SJCRH30 (cell line): ENCODE data around the gene ACSL5. TPM values are rescaled to one million over a fixed set of nuclear protein-coding genes. Genes with fewer than 3 reads are reported as not detected.
"Not testable (repeated sequence)": the region's sequence is repeated elsewhere in the genome, so short reads cannot be mapped to it uniquely, and the experiment has no call there.

Source experiments
- DNase-seq, 2 experiments: peaks; one replicate each; pipeline ENCODE4 v3.0.0-alpha.2; 2015 to 2020
- H3K27ac ChIP-seq: fragments of 250-450 bp; sonication (Bioruptor Pico); 2 replicates; pipeline ENCODE4 v1.5.1; 2020; ENCODE audit warnings: mild to moderate bottlenecking, moderate library complexity
- H3K27me3 ChIP-seq: fragments of 250-450 bp; sonication (Bioruptor Pico); 2 replicates; pipeline ENCODE4 v1.5.1; 2020; ENCODE audit warnings: mild to moderate bottlenecking, moderate library complexity
- H3K36me3 ChIP-seq: fragments of 250-450 bp; sonication (Bioruptor Pico); 2 replicates; pipeline ENCODE4 v1.5.1; 2020; ENCODE audit warnings: mild to moderate bottlenecking, moderate library complexity
- H3K4me1 ChIP-seq: fragments of 250-450 bp; sonication (Bioruptor Pico); 2 replicates; pipeline ENCODE4 v1.5.1; 2020; ENCODE audit warnings: mild to moderate bottlenecking, moderate library complexity
- H3K4me3 ChIP-seq: fragments of 250-450 bp; sonication (Bioruptor Pico); 2 replicates; pipeline ENCODE4 v1.5.1; 2020; ENCODE audit warnings: mild to moderate bottlenecking, moderate library complexity
- H3K9me3 ChIP-seq: fragments of 250-450 bp; sonication (Bioruptor Pico); replicated peaks from 2 replicates; pipeline ENCODE4 v1.5.1; 2020; ENCODE audit warnings: mild to moderate bottlenecking, moderate library complexity
- total RNA-seq: library from RNA; depleted of rRNA; stranded (reverse); fragments of >200 nt; shearing (Covaris generic); gene quantifications from 2 replicates; pipeline ENCODE4 v1.2.3, GENCODE V29; 2014

ACSL5 gene
- total RNA-seq, 1 experiment from 2014 or later = 0.06 TPM

GRCh38 chr10:112377116-112377515, 3.2 kb downstream of the ACSL5 start:
- DNase-seq, H3K9me3 ChIP-seq, H3K4me3 ChIP-seq, H3K36me3 ChIP-seq, H3K4me1 ChIP-seq, H3K27ac ChIP-seq: not testable (repeated sequence)
- H3K27me3 ChIP-seq = peaks cover 14% of the 10 kb centered on the region

- no peaks in the 10 kb centered on the region; the same call in 1 of the 2 replicates for H3K4me1 ChIP-seq
- DNase-seq = no peak
- no peaks in the 10 kb centered on the region for H3K9me3 ChIP-seq
- H3K36me3 ChIP-seq = no peaks in the 10 kb centered on the region
- H3K27ac ChIP-seq = no peak overlapping the region
- no peak overlapping the region for H3K4me3 ChIP-seq
- H3K27me3 ChIP-seq = peaks cover 14% of the 10 kb centered on the region
Measured at GRCh38 chr10:112379635-112380296, 5.8 kb downstream of the ACSL5 start.

GRCh38 chr10:112382515-112383235, 8.8 kb downstream of the ACSL5 start:
- H3K4me3 ChIP-seq = no peak overlapping the region
- no peaks in the 10 kb centered on the region for H3K9me3 ChIP-seq
- no peak overlapping the region for H3K27ac ChIP-seq
- no peaks in the 10 kb centered on the region for H3K36me3 ChIP-seq
- peak in 1 of 2 experiments; percentile 10 for DNase-seq
- no peaks in the 10 kb centered on the region for H3K4me1 ChIP-seq
- H3K27me3 ChIP-seq = no peaks in the 10 kb centered on the region

- H3K9me3 ChIP-seq = no peaks in the 10 kb centered on the region
- H3K27ac ChIP-seq = no peak overlapping the region
- H3K4me3 ChIP-seq = no peak overlapping the region
- no peaks in the 10 kb centered on the region for H3K36me3 ChIP-seq
- H3K4me1 ChIP-seq = no peaks in the 10 kb centered on the region
- H3K27me3 ChIP-seq = no peaks in the 10 kb centered on the region
- DNase-seq = no peak
Measured at GRCh38 chr10:112383325-112383724, 9.4 kb downstream of the ACSL5 start.

GRCh38 chr10:112384141-112384540, 10.2 kb downstream of the ACSL5 start:
- H3K27me3 ChIP-seq = no peaks in the 10 kb centered on the region
- H3K27ac ChIP-seq = no peak overlapping the region
- H3K36me3 ChIP-seq = no peaks in the 10 kb centered on the region
- no peaks in the 10 kb centered on the region for H3K4me1 ChIP-seq
- DNase-seq = no peak
- H3K9me3 ChIP-seq = no peaks in the 10 kb centered on the region
- no peak overlapping the region for H3K4me3 ChIP-seq

GRCh38 chr10:112385201-112385600, 11.3 kb downstream of the ACSL5 start:
- DNase-seq = no peak
- no peaks in the 10 kb centered on the region for H3K27me3 ChIP-seq
- no peaks in the 10 kb centered on the region for H3K9me3 ChIP-seq
- no peak overlapping the region for H3K27ac ChIP-seq
- no peaks in the 10 kb centered on the region for H3K36me3 ChIP-seq
- H3K4me3 ChIP-seq = no peak overlapping the region
- H3K4me1 ChIP-seq = no peaks in the 10 kb centered on the region

GRCh38 chr10:112388056-112388455, 14.1 kb downstream of the ACSL5 start:
- H3K36me3 ChIP-seq = not testable (repeated sequence)

GRCh38 chr10:112388548-112388947, 14.6 kb downstream of the ACSL5 start:
- DNase-seq = no peak
- no peaks in the 10 kb centered on the region for H3K9me3 ChIP-seq
- H3K27ac ChIP-seq = no peak overlapping the region
- no peaks in the 10 kb centered on the region for H3K4me1 ChIP-seq
- no peaks in the 10 kb centered on the region for H3K27me3 ChIP-seq
- H3K4me3 ChIP-seq = no peak overlapping the region
- no peaks in the 10 kb centered on the region for H3K36me3 ChIP-seq

More at GRCh38 chr10:112388056-112388455, 14.1 kb downstream of the ACSL5 start:
- not testable (repeated sequence) for H3K27me3 ChIP-seq, H3K4me3 ChIP-seq, H3K9me3 ChIP-seq, H3K4me1 ChIP-seq, DNase-seq, H3K27ac ChIP-seq

- no peak overlapping the region for H3K27ac ChIP-seq
- peak in 1 of 2 experiments; percentile 17 for DNase-seq
- no peaks in the 10 kb centered on the region for H3K27me3 ChIP-seq
- no peaks in the 10 kb centered on the region for H3K4me1 ChIP-seq
- H3K9me3 ChIP-seq = no peaks in the 10 kb centered on the region
- no peak overlapping the region for H3K4me3 ChIP-seq
- no peaks in the 10 kb centered on the region for H3K36me3 ChIP-seq
Measured at GRCh38 chr10:112389271-112389822, 15.4 kb downstream of the ACSL5 start.

- Histone ChIP-seq H3K4me1 (no peaks in the 10 kb centered on the region), H3K9me3 (no peaks in the 10 kb centered on the region), H3K36me3 (no peaks in the 10 kb centered on the region), H3K4me3 (no peak overlapping the region), H3K27me3 (no peaks in the 10 kb centered on the region), H3K27ac (no peak overlapping the region)
- DNase-seq = no peak
Measured at GRCh38 chr10:112390125-112390703, 16.3 kb downstream of the ACSL5 start.

GRCh38 chr10:112393341-112393740, 19.4 kb downstream of the ACSL5 start:
- no peak for DNase-seq
- no peak overlapping the region for H3K4me3 ChIP-seq
- no peaks in the 10 kb centered on the region for H3K9me3 ChIP-seq
- no peaks in the 10 kb centered on the region for H3K27me3 ChIP-seq
- H3K4me1 ChIP-seq = no peaks in the 10 kb centered on the region
- no peak overlapping the region for H3K27ac ChIP-seq
- H3K36me3 ChIP-seq = no peaks in the 10 kb centered on the region

- Histone ChIP-seq H3K27me3 (no peaks in the 10 kb centered on the region), H3K4me1 (no peaks in the 10 kb centered on the region), H3K27ac (no peak overlapping the region), H3K36me3 (no peaks in the 10 kb centered on the region), H3K4me3 (no peak overlapping the region), H3K9me3 (no peaks in the 10 kb centered on the region)
- no peak for DNase-seq
Measured at GRCh38 chr10:112393827-112394226, 19.9 kb downstream of the ACSL5 start.

GRCh38 chr10:112394475-112394875, 20.6 kb downstream of the ACSL5 start:
- H3K36me3 ChIP-seq = no peaks in the 10 kb centered on the region
- no peaks in the 10 kb centered on the region for H3K27me3 ChIP-seq
- no peak overlapping the region for H3K27ac ChIP-seq
- H3K4me3 ChIP-seq = no peak overlapping the region
- DNase-seq = no peak
- no peaks in the 10 kb centered on the region for H3K4me1 ChIP-seq
- H3K9me3 ChIP-seq = no peaks in the 10 kb centered on the region

- Histone ChIP-seq H3K4me3 (no peak overlapping the region), H3K4me1 (no peaks in the 10 kb centered on the region), H3K27ac (no peak overlapping the region), H3K36me3 (no peaks in the 10 kb centered on the region), H3K9me3 (no peaks in the 10 kb centered on the region), H3K27me3 (no peaks in the 10 kb centered on the region)
- no peak for DNase-seq
Measured at GRCh38 chr10:112395809-112396530, 22.1 kb downstream of the ACSL5 start.

- no peak overlapping the region for H3K4me3 ChIP-seq
- H3K36me3 ChIP-seq = no peaks in the 10 kb centered on the region
- no peak for DNase-seq
- H3K9me3 ChIP-seq = no peaks in the 10 kb centered on the region
- no peaks in the 10 kb centered on the region for H3K4me1 ChIP-seq
- H3K27me3 ChIP-seq = no peaks in the 10 kb centered on the region
- H3K27ac ChIP-seq = no peak overlapping the region
Measured at GRCh38 chr10:112397592-112397991, 23.7 kb downstream of the ACSL5 start.
